HCT116 (cell line): ENCODE measurements around the gene GPRIN2. TPM values are rescaled to one million over a fixed set of nuclear protein-coding genes. Genes with fewer than 3 reads are reported as not detected.

ENCODE experiments used
- ATAC-seq: fragments of 200-7000 bp; cut with Tn5 transposase; 2 replicates; pipeline ENCODE4 v1.9.1; 2020; ENCODE audit warnings: mild to moderate bottlenecking, moderate library complexity
- BruUV-seq: library from RNA; stranded (reverse); fragments of 400-500 nt; replicated peaks from 2 replicates; lab custom pipeline; 2021; lab: Mats Ljungman, UMichigan
- CTCF ChIA-PET: fragments of 300-600 bp; sonication (Branson Sonifier 250); formaldehyde crosslinking; loops from one replicate; lab custom pipeline; 2021; ENCODE audit warnings: antibody characterized with exemption; lab: Charles Lee
- POLR2A ChIA-PET: fragments of 300-600, 350-600 bp; sonication (Branson Sonifier 250); formaldehyde crosslinking; loops from one replicate; lab custom pipeline; 2021; ENCODE audit warnings: antibody characterized with exemption; lab: Charles Lee
- RAD21 ChIA-PET, 2 experiments: fragments of 300-600 bp; sonication (Branson Sonifier 250); formaldehyde crosslinking; loops; one replicate each; lab custom pipeline; 2023; ENCODE audit warnings: low total read pairs in 2 of 2; ENCODE audit not compliant: uncharacterized antibody in 2 of 2, unreplicated experiment in 2 of 2, low non-redundant PET in 1 of 2; lab: Charles Lee
- DNase-seq: peaks from one replicate; pipeline ENCODE4 v3.0.0-alpha.2; 2010; ENCODE audit warnings: low read depth, low spot score
- H2AFZ ChIP-seq: fragments of 200-600 bp; shearing (Covaris generic), sonication (generic); 2 replicates; pipeline ENCODE4 v1.6.1; 2017; ENCODE audit warnings: low read depth, mixed run types, mixed read lengths, antibody characterized with exemption, low read length; ENCODE audit not compliant: poor library complexity, severe bottlenecking
- H3K27ac ChIP-seq: 2 replicates; pipeline ENCODE4 v1.5.1; 2012; ENCODE audit warnings: low read depth, low read length
- H3K27me3 ChIP-seq: fragments of 200-600 bp; sonication (generic); 2 replicates; pipeline ENCODE4 v1.6.1; 2016; ENCODE audit warnings: mixed run types, low read length, mixed read lengths; ENCODE audit not compliant: insufficient read depth
- H3K36me3 ChIP-seq, 2 experiments: fragments of 200-500 bp in 1 of 2; fragments of 200-600 bp in 1 of 2; sonication (Bioruptor generic) in 1 of 2; sonication (generic) in 1 of 2; 2 replicates each; pipeline versions ENCODE4 v1.5.1 to v1.6.1; 2014 to 2016; ENCODE audit warnings: low read length in 2 of 2, inconsistent platforms in 1 of 2, mixed read lengths in 1 of 2, mixed run types in 1 of 2; ENCODE audit not compliant: insufficient read depth in 2 of 2, control insufficient read depth in 1 of 2
- H3K4me1 ChIP-seq, 2 experiments: fragments of 200-600 bp in 1 of 2; sonication (generic) in 1 of 2; 2 replicates each; pipeline versions ENCODE4 v1.5.1 to v1.6.1; 2012 to 2017; ENCODE audit warnings: low read length in 2 of 2, inconsistent platforms in 1 of 2, mild to moderate bottlenecking in 1 of 2, mixed read lengths in 1 of 2, mixed run types in 1 of 2, moderate library complexity in 1 of 2; ENCODE audit not compliant: insufficient read depth in 2 of 2, control insufficient read depth in 1 of 2
- H3K4me2 ChIP-seq: fragments of 200-600 bp; sonication (generic); 2 replicates; pipeline ENCODE4 v1.6.1; 2017; ENCODE audit warnings: mixed run types, low read length, mixed read lengths
- H3K4me3 ChIP-seq, 2 experiments: fragments of 200-600 bp in 1 of 2; sonication (generic) in 1 of 2; replicated peaks in 1 of 2; 2 replicates each; pipeline ENCODE4 v1.5.1; 2011 to 2016; ENCODE audit warnings: low read length in 2 of 2, control low read depth in 1 of 2, low read depth in 1 of 2, mild to moderate bottlenecking in 1 of 2, mixed read lengths in 1 of 2, mixed run types in 1 of 2
- H3K79me2 ChIP-seq: fragments of 200-600 bp; sonication (generic); 2 replicates; pipeline ENCODE4 v1.6.1; 2017; ENCODE audit warnings: mild to moderate bottlenecking, mixed run types, low read length, moderate library complexity, mixed read lengths; ENCODE audit not compliant: insufficient read depth
- H3K9ac ChIP-seq: fragments of 200-600 bp; sonication (generic); 2 replicates; pipeline ENCODE4 v1.6.1; 2016; ENCODE audit warnings: low read length, mixed read lengths
- H3K9me2 ChIP-seq: fragments of 200-600 bp; sonication (generic), shearing (Covaris generic); 2 replicates; pipeline ENCODE4 v1.6.1; 2017; ENCODE audit warnings: mixed run types, mild to moderate bottlenecking, moderate library complexity; ENCODE audit not compliant: insufficient read depth
- H3K9me3 ChIP-seq, 2 experiments: fragments of 200-500 bp in 1 of 2; fragments of 200-600 bp in 1 of 2; sonication (Bioruptor generic) in 1 of 2; sonication (generic) in 1 of 2; 2 replicates each; pipeline ENCODE4 v1.6.1; 2014 to 2017; ENCODE audit warnings: low read length in 2 of 2, mixed read lengths in 2 of 2, inconsistent platforms in 1 of 2, low read depth in 1 of 2, mild to moderate bottlenecking in 1 of 2, mixed run types in 1 of 2, moderate library complexity in 1 of 2; ENCODE audit not compliant: control insufficient read depth in 1 of 2, insufficient read depth in 1 of 2
- H4K20me1 ChIP-seq: fragments of 200-600 bp; sonication (generic), shearing (Covaris generic); 2 replicates; pipeline ENCODE4 v1.6.1; 2017; ENCODE audit warnings: mixed run types, mild to moderate bottlenecking, moderate library complexity; ENCODE audit not compliant: insufficient read depth
- ELF1 ChIP-seq: IDR thresholded peaks from 2 replicates; pipeline ENCODE4 v1.6.1; 2012; ENCODE audit warnings: low read depth, borderline replicate concordance
- EZH2 ChIP-seq: fragments of 200-600 bp; sonication (generic); IDR thresholded peaks from 2 replicates; pipeline ENCODE4 v1.6.1; 2017; ENCODE audit warnings: antibody characterized with exemption, mixed run types
- EZH2phosphoT487 ChIP-seq: fragments of 200-600 bp; IDR thresholded peaks from 2 replicates; pipeline ENCODE4 v1.6.1; 2018; ENCODE audit warnings: antibody characterized with exemption, borderline replicate concordance
- JUND ChIP-seq: IDR thresholded peaks from 2 replicates; pipeline ENCODE4 v1.6.1; 2012
- REST ChIP-seq: IDR thresholded peaks from 2 replicates; pipeline ENCODE4 v1.6.1; 2012; ENCODE audit warnings: low read depth
- SIN3A ChIP-seq: IDR thresholded peaks from 2 replicates; pipeline ENCODE4 v1.6.1; 2012; ENCODE audit warnings: low read depth
- SP1 ChIP-seq: IDR thresholded peaks from 2 replicates; pipeline ENCODE4 v1.6.1; 2012; ENCODE audit warnings: low read depth
- YY1 ChIP-seq: IDR thresholded peaks from 2 replicates; pipeline ENCODE4 v1.6.1; 2011; ENCODE audit warnings: low read length, low read depth, moderate library complexity, mild to moderate bottlenecking; ENCODE audit not compliant: insufficient replicate concordance; ENCODE audit errors: extremely low read depth
- ZBTB33 ChIP-seq: IDR thresholded peaks from 2 replicates; pipeline ENCODE4 v1.6.1; 2011; ENCODE audit warnings: mild to moderate bottlenecking, low read length, moderate library complexity; ENCODE audit not compliant: insufficient replicate concordance; ENCODE audit errors: extremely low read depth
- ZFX ChIP-seq: fragments of 450-650 bp; IDR thresholded peaks from 2 replicates; pipeline ENCODE4 v1.6.1; 2017
- intact Hi-C: fragments of 100-400 bp; cut with micrococcal nuclease; formaldehyde crosslinking; loops from 2 replicates; pipeline ENCODE4 v1.10.0; 2022
- total RNA-seq: library from RNA; stranded (reverse); gene quantifications from one replicate; pipeline ENCODE4 v1.2.1, GENCODE V29; 2021; ENCODE audit not compliant: unreplicated experiment

GPRIN2 gene
- total RNA-seq, 1 experiment from 2014 or later, result 1.7 TPM

DNA sequence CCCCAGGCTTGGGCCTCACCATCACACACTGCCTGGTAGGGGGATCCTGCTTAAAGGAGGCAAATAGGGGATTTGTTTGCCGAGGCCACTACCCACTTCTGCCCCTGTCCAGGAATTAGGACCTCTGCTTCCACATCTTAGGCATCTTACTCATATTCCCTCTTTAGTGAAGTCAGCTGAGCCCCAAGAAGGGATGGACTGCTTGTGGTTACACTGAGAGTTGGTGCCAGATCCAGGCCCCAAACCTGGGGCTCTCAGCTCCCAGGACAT lies 1.6 kb upstream of the GPRIN2 start:
- H3K36me3 ChIP-seq, result no peaks in the 10 kb centered on the region
- DNase-seq, result no peak
- no peak overlapping the region for H3K4me2 ChIP-seq
- H3K9me3 ChIP-seq, result no peaks in the 10 kb centered on the region
- H2AFZ ChIP-seq, result no peak overlapping the region
- BruUV-seq, result no TSS peak
- peaks cover 0 to 9% of the 10 kb centered on the region in 2 experiments; a peak in 1 of 4 replicates for H3K4me1 ChIP-seq
- H3K27me3 ChIP-seq, result peaks cover 5% of the 10 kb centered on the region; the same call in 1 of the 2 replicates
- intact Hi-C loops, result no loop called here
- no peaks in the 10 kb centered on the region for H3K9me2 ChIP-seq
- TF ChIP-seq ZFX (no peak), ELF1 (no peak), REST (no peak), YY1 (no peak), JUND (no peak), ZBTB33 (no peak), EZH2phosphoT487 (no peak), SIN3A (no peak), SP1 (no peak), EZH2 (no peak)
- TF ChIP-seq, all 23 proteins: peak for 0
- H3K27ac ChIP-seq, result no peak overlapping the region
- ChIA-PET CTCF (no interaction called here), RAD21 (no interaction called here), POLR2A (no interaction called here)
- H4K20me1 ChIP-seq, result no peaks in the 10 kb centered on the region
- no peak overlapping the region for H3K9ac ChIP-seq
- no peaks in the 10 kb centered on the region for H3K79me2 ChIP-seq
- H3K4me3 ChIP-seq, result no peak overlapping the region
- ATAC-seq, result no peak
